Natural killer cell (primary cell): Measurements from ENCODE around the gene RAPGEF1. TPM values are rescaled to one million over a fixed set of nuclear protein-coding genes. Genes with fewer than 3 reads are reported as not detected.

Experiments used
- ATAC-seq, 3 donors: fragments of 150-1000 bp in 2 of 3; fragments of 200-7000 bp in 1 of 3; cut with Tn5 transposase; 1 replicate in 1 of 3; 2 replicates in 2 of 3; pipeline ENCODE4 v1.10.0; 2021; ENCODE audit warnings: mild to moderate bottlenecking in 2 of 3, moderate library complexity in 2 of 3
- DNase-seq, 2 donors: peaks; one replicate each; pipeline versions ENCODE4 v3.0.0 to v3.0.0-alpha.2; 2013 to 2021; ENCODE audit warnings: mixed read lengths in 1 of 2
- H3K27ac ChIP-seq: one replicate; pipeline ENCODE4 v1.5.1; 2013; ENCODE audit warnings: mild to moderate bottlenecking, low read length
- H3K27me3 ChIP-seq: one replicate; pipeline ENCODE4 v1.6.1; 2013; ENCODE audit warnings: low read length; ENCODE audit not compliant: control insufficient read depth, insufficient read depth
- H3K36me3 ChIP-seq: one replicate; pipeline ENCODE4 v1.6.1; 2013; ENCODE audit warnings: low read length; ENCODE audit not compliant: control insufficient read depth, insufficient read depth
- H3K4me1 ChIP-seq: one replicate; pipeline ENCODE4 v1.6.1; 2013; ENCODE audit warnings: low read length; ENCODE audit not compliant: control insufficient read depth, insufficient read depth
- H3K4me3 ChIP-seq: one replicate; pipeline ENCODE4 v1.5.1; 2013; ENCODE audit warnings: low read length
- H3K9me3 ChIP-seq: one replicate; pipeline ENCODE4 v1.6.1; 2013; ENCODE audit warnings: low read length; ENCODE audit not compliant: control insufficient read depth, insufficient read depth
- H3K27ac Mint-ChIP-seq, 2 donors: one replicate each; pipeline ENCODE4 v1.8.0; 2022; ENCODE audit warnings: mild to moderate bottlenecking in 2 of 2, mixed read lengths in 2 of 2, moderate library complexity in 1 of 2
- H3K27me3 Mint-ChIP-seq, 2 donors: one replicate each; pipeline ENCODE4 v1.8.0; 2022; ENCODE audit warnings: low read depth in 2 of 2, mixed read lengths in 2 of 2
- H3K36me3 Mint-ChIP-seq: one replicate; pipeline ENCODE4 v1.8.0; 2022; ENCODE audit warnings: mixed read lengths
- H3K4me1 Mint-ChIP-seq, 2 donors: one replicate each; pipeline ENCODE4 v1.8.0; 2022; ENCODE audit warnings: mixed read lengths in 2 of 2
- H3K4me3 Mint-ChIP-seq: one replicate; pipeline ENCODE4 v1.8.0; 2022; ENCODE audit warnings: mild to moderate bottlenecking, moderate library complexity, mixed read lengths
- H3K9me3 Mint-ChIP-seq, 2 donors: one replicate each; pipeline ENCODE4 v1.8.0; 2022; ENCODE audit warnings: mixed read lengths in 2 of 2
- WGBS: methylation state at CpG from one replicate; pipeline ENCODE4 v1.1.7; 2013; ENCODE audit warnings: missing lambda C conversion rate; ENCODE audit not compliant: insufficient coverage; 5-methylcytosine and 5-hydroxymethylcytosine counted together
- intact Hi-C: fragments of 100-400 bp; cut with micrococcal nuclease; formaldehyde crosslinking; loops from one replicate; pipeline ENCODE4 v1.14.2; 2022
- total RNA-seq, 4 donors: library from RNA; stranded (reverse); fragments of 120-200 nt in 1 of 4; gene quantifications; one replicate each; pipeline versions ENCODE4 v1.2.3 to v1.2.4, GENCODE V29; 2013 to 2022
- TF ChIP-seq, protein P1 (sequence below): fragments of 200-600 bp; IDR thresholded peaks from one replicate; pipeline ENCODE4 v1.8.0; 2022; ENCODE audit warnings: antibody characterized with exemption

Gene RAPGEF1
- total RNA-seq, 3 donors from 2014 or later (not counting 1 experiment from before 2014, with no cell fraction given), result 210 to 224 (median 222) TPM

DNA sequence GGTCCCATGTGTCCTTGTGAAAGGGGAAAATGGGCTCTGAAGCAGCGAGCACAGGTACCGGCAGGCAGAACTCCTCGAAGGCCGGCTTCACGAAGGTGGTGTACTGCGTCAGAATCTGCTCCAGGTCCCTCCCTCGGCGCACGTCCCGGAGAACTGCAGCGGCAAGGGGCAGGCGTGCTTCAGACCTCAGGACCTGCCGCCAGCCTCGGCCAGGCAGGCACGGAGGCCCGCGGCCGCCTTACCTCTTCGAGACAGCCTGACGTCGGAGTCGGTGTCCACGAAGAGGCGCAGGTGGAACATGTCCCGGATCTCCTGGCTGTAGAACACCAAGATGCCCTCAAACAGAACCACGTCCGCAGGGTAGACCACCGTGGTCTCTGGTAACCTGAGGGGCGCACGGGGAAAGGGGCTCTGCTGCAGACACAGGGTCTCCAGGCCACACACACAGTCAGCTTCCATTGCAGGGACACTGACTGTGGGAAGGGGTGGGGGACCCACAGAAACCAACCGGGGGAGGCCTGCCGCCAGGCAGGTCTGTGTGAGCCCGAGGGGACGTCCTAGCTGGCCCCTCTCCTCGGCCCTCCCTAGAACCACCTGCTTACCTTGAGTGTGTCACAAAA, 210.9 kb downstream of the RAPGEF1 start:
- H3K4me3 ChIP-seq, result no peak overlapping the region
- DNase-seq (no peak), ATAC-seq (no peak)
- H3K9me3 Mint-ChIP-seq, result no peaks in the 10 kb centered on the region
- H3K9me3 ChIP-seq, result no peaks in the 10 kb centered on the region
- peaks cover 37% of the 10 kb centered on the region for H3K36me3 ChIP-seq
- H3K4me3 Mint-ChIP-seq, result no peak overlapping the region
- no peaks in the 10 kb centered on the region for H3K27me3 Mint-ChIP-seq
- WGBS, result 97% methylated on average over 35 of the region's 35 CpGs
- peaks cover 6% of the 10 kb centered on the region for H3K36me3 Mint-ChIP-seq
- H3K27ac Mint-ChIP-seq, result no peak overlapping the region
- H3K27ac ChIP-seq, result no peak overlapping the region
- intact Hi-C loops, result no loop called here
- peaks cover 18% of the 10 kb centered on the region for H3K4me1 ChIP-seq
- H3K4me1 Mint-ChIP-seq, result peaks cover 0 to 10% of the 10 kb centered on the region in 2 donors
- TF ChIP-seq, protein P1, sequence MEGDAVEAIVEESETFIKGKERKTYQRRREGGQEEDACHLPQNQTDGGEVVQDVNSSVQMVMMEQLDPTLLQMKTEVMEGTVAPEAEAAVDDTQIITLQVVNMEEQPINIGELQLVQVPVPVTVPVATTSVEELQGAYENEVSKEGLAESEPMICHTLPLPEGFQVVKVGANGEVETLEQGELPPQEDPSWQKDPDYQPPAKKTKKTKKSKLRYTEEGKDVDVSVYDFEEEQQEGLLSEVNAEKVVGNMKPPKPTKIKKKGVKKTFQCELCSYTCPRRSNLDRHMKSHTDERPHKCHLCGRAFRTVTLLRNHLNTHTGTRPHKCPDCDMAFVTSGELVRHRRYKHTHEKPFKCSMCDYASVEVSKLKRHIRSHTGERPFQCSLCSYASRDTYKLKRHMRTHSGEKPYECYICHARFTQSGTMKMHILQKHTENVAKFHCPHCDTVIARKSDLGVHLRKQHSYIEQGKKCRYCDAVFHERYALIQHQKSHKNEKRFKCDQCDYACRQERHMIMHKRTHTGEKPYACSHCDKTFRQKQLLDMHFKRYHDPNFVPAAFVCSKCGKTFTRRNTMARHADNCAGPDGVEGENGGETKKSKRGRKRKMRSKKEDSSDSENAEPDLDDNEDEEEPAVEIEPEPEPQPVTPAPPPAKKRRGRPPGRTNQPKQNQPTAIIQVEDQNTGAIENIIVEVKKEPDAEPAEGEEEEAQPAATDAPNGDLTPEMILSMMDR, result no peak
- H3K27me3 ChIP-seq, result no peaks in the 10 kb centered on the region

DNA sequence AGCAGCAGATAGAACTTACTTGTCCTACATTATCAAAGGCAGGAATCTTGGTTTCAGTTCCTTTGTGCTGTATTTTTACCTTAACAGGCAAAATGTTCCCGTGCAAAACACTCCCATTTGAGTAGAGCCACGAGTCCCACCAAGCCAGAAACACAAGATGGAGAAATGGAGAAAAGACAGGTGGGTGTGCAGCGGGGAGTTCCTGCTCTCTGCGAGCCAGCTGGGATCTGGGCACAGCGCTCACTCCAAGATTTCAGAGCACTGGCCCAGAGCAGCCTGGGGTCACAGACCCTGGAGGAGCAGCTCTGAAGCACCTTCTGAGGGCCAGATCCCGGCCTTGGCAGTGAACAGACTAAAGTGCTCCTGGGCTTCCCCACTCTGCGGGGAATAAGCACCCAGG, 211.7 kb downstream of the RAPGEF1 start:
- 96% methylated on average over 6 of the region's 7 CpGs for WGBS
- TF ChIP-seq, protein P1, result no peak
- intact Hi-C loops, result no loop called here

More for the DNA sequence above, 211.7 kb downstream of the RAPGEF1 start:
- peak overlapping the region; percentile 68 for H3K4me3 Mint-ChIP-seq
- Histone ChIP-seq H3K27me3 (no peaks in the 10 kb centered on the region), H3K9me3 (no peaks in the 10 kb centered on the region), H3K4me1 (peaks cover 18% of the 10 kb centered on the region), H3K36me3 (peaks cover 45% of the 10 kb centered on the region), H3K4me3 (no peak overlapping the region), H3K27ac (no peak overlapping the region)
- H3K36me3 Mint-ChIP-seq, result peaks cover 6% of the 10 kb centered on the region
- H3K27ac Mint-ChIP-seq, result no peak overlapping the region
- peaks cover 0 to 10% of the 10 kb centered on the region in 2 donors for H3K4me1 Mint-ChIP-seq
- DNase-seq, result no peak
- no peak for ATAC-seq
- H3K27me3 Mint-ChIP-seq, result no peaks in the 10 kb centered on the region
- no peaks in the 10 kb centered on the region for H3K9me3 Mint-ChIP-seq

Other genes starting within 250 kb of the RAPGEF1 start
- gene POMT1, start 237.2 kb downstream of the RAPGEF1 start, total RNA-seq, result 10 to 100 TPM; 35.5 to 38.8 (median 36.3) TPM
- 10 to 100 TPM; 29.9 to 35.2 (median 30.2) TPM for gene UCK1, start 208.8 kb downstream of the RAPGEF1 start, total RNA-seq
- gene PRRT1B, start 194.6 kb downstream of the RAPGEF1 start, total RNA-seq, result not detected